Choroid plexus epithelial cell (primary cell): ENCODE results near the gene BICRAL.

Experiments used
- DNase-seq: peaks from one replicate; pipeline ENCODE4 v3.0.0-alpha.2; 2010; ENCODE audit warnings: low read depth
- H3K4me3 ChIP-seq: 2 replicates; pipeline ENCODE4 v1.5.1; 2011; ENCODE audit warnings: low read depth, mild to moderate bottlenecking, control low read depth, low read length, moderate library complexity
- TF ChIP-seq, protein P1 (sequence below): conservative IDR thresholded peaks from 2 replicates; pipeline ENCODE4 v1.5.1; 2011; ENCODE audit warnings: low read depth, mild to moderate bottlenecking, control low read depth, inconsistent platforms, low read length, moderate library complexity

Gene BICRAL

DNA sequence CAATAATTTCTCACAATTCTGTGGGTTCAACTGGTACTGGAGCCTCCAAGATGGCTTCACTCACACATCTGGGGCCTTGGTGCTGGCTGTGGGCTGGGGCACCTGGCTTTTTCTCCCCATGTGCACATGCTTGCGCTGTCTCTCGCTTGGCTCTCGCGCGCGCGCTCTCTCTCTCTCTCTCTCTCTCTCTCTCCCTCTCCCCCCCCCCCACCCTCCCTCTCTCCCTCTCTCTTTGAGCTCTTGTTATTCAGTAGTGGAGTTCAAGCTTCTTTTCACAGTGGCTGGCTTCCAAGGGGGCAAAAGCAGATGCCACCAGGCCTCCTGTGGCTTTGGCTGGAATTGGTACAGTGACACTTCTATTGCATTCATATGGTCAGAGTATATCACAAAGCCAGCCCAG is 25.1 kb upstream of the BICRAL start:
- TF ChIP-seq, protein P1, sequence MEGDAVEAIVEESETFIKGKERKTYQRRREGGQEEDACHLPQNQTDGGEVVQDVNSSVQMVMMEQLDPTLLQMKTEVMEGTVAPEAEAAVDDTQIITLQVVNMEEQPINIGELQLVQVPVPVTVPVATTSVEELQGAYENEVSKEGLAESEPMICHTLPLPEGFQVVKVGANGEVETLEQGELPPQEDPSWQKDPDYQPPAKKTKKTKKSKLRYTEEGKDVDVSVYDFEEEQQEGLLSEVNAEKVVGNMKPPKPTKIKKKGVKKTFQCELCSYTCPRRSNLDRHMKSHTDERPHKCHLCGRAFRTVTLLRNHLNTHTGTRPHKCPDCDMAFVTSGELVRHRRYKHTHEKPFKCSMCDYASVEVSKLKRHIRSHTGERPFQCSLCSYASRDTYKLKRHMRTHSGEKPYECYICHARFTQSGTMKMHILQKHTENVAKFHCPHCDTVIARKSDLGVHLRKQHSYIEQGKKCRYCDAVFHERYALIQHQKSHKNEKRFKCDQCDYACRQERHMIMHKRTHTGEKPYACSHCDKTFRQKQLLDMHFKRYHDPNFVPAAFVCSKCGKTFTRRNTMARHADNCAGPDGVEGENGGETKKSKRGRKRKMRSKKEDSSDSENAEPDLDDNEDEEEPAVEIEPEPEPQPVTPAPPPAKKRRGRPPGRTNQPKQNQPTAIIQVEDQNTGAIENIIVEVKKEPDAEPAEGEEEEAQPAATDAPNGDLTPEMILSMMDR, result no peak
- H3K4me3 ChIP-seq, result no peak overlapping the region
- no peak for DNase-seq

DNA sequence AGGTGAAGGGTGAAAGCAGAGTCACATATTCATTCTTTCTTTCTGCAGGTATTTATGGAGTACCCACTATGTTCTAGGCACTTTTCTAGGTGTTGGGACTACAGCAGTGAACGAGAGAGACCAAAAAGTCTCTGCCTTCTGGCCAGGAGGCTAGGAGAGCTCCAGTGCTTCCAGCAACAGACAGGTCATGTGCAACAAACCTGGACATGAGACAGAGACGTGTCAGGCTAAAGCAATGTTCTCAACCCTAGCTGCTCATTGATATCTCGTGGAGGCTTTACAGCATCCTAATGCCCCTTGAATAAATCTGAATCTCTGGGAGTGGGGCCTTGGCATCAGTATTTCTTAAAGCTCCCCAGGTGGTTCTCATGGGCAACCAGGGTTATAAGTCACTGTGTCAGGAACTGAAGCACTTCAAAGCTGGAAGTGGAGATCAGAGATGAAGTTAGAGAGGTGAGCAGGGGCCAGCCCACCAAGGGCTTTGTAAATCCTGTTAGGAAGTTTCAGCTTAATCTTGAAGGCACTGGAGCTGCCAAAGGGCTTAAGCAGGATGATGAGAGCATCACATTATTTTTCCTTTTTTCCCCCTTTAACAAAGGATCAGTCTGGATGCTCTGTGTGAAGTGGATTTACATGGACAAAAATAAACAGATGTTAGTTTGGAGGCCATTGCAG is 23.0 kb upstream of the BICRAL start:
- TF ChIP-seq, protein P1, result no peak
- no peak overlapping the region for H3K4me3 ChIP-seq
- no peak for DNase-seq

GRCh38 chr6:42761287-42762067 is 20.4 kb upstream of the BICRAL start:
- DNase-seq, result no peak
- no peak overlapping the region for H3K4me3 ChIP-seq
- TF ChIP-seq, protein P1, result no peak

GRCh38 chr6:42762426-42762859 is 19.4 kb upstream of the BICRAL start:
- H3K4me3 ChIP-seq, result no peak overlapping the region
- TF ChIP-seq, protein P1, result no peak
- no peak for DNase-seq

DNA sequence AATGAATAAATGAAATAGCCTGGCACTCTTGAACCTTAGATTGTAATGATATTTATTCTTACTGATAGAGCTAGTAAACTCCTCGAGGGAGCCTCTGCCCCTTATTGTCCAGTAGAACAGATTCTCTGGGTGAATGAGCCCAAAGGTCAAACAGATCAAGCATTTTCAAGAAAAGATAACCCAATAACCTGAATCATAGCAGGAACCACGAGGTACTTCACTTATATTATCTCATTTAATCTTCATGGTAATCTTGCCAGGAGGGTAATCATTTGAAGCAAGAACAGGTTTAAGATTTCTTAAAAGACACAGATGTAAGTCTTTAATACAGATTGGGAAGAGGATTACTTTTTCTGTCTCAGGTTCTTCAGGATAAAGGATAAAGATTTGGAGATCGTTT is 18.9 kb upstream of the BICRAL start:
- no peak for DNase-seq
- TF ChIP-seq, protein P1, result no peak
- H3K4me3 ChIP-seq, result no peak overlapping the region

GRCh38 chr6:42764911-42765648 is 16.8 kb upstream of the BICRAL start:
- TF ChIP-seq, protein P1, result no peak
- H3K4me3 ChIP-seq, result no peak overlapping the region
- no peak for DNase-seq
